ENCODE data around the gene THTPA. TPM values are rescaled to one million over a fixed set of nuclear protein-coding genes. Genes with fewer than 3 reads are reported as not detected.

The THTPA gene
- polyA plus RNA-seq, 3 donors from 2014 or later, result 17.5 to 20.6 (median 19.5) TPM

GRCh38 chr14:23571701-23572523 lies 15.8 kb downstream of the THTPA start:
- peaks cover 12 to 22% (median 21%) of the 10 kb centered on the region in 3 donors for H3K27me3 Mint-ChIP-seq (ENCODE audit: low read depth in 3 of 3)
- peaks cover 23 to 31% of the 10 kb centered on the region in 2 donors for H3K4me1 Mint-ChIP-seq
- H3K36me3 Mint-ChIP-seq, result peaks cover 0 to 4% (median 0%) of the 10 kb centered on the region in 3 donors
- H3K9me3 Mint-ChIP-seq, result no peaks in the 10 kb centered on the region
- H3K27ac Mint-ChIP-seq, result no peak overlapping the region
- no peak overlapping the region for H3K4me3 Mint-ChIP-seq
- no peak for DNase-seq

DNA sequence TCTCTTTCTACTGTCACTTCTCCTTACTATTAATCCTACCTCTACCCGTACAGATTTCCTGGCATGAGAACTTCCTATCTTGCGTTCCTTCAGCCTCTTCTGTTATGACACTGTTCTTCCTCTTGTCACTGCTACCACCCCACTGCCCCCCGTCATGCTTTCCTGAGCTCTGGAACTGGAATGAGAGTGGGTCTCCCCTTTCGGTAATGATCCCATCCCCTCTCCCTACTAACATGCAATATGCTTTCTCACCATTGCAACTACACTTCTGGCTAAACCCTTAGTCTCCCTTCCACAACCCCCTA lies 16.4 kb downstream of the THTPA start:
- Mint-ChIP-seq H3K9me3 (no peaks in the 10 kb centered on the region), H3K4me1 (peaks cover 17 to 25% of the 10 kb centered on the region in 2 donors), H3K4me3 (peak overlapping the region in 1 of 5 donors; percentile 7), H3K36me3 (peaks cover 0 to 4% (median 0%) of the 10 kb centered on the region in 3 donors), H3K27me3 (ENCODE audit: low read depth in 3 of 3) (peaks cover 9 to 22% (median 21%) of the 10 kb centered on the region in 3 donors), H3K27ac (no peak overlapping the region)
- no peak for DNase-seq

DNA sequence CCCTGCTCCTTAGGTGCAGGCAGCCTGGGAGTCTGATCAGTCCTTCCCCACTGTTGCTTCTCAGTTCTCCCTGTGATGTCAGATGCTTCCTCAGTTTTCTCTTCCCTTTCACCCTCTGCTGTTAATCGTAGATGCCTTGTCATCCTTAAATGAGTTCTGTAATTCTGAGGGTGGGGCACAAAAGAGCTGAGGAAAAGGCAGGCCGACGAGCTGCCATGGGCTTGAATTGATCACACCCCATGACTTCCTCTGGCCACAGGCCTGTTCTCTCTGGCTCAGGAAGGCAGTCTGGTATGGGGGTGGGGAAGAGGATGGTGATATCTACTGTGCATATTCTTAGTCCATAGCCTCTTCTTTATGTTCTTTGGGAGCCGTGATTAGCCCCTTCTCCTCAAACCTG lies 16.8 kb downstream of the THTPA start:
- Mint-ChIP-seq H3K27me3 (ENCODE audit: low read depth in 3 of 3) (peaks cover 7 to 21% (median 18%) of the 10 kb centered on the region in 3 donors), H3K4me3 (peak overlapping the region in 1 of 5 donors; percentile 7), H3K27ac (no peak overlapping the region), H3K36me3 (peaks cover 0 to 4% (median 0%) of the 10 kb centered on the region in 3 donors), H3K9me3 (no peaks in the 10 kb centered on the region), H3K4me1 (peaks cover 13 to 22% of the 10 kb centered on the region in 2 donors)
- no peak for DNase-seq

DNA sequence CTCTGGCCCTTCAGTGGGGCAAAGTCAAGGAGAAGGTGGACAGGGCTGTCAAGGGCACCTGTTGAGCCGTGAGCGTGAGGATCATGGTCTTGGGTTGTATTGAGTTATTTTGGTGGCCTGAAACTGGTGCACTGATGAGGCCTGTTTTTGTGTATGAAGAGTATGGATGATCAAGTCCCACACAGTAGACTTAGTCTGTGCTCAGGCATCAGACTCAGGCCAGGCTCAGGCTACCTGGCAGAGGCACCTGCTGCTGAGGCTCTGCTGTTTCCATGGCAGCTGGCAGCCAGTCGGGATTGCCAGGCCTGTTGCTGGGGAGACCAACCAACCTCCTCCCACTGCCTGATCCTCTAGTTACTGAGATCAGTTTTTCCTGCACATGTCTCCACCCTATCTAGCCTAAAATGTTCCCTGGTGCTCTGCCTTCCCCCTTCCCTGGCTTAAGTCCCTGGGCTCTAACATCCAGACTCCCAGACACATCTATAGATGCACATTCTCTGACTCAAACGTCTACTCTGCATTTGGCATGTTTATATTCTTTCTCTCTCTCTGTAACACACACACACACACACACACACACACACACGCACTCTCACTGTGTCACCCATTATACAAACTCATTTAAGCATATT lies 17.4 kb downstream of the THTPA start:
- peaks cover 7 to 15% of the 10 kb centered on the region in 2 donors for H3K4me1 Mint-ChIP-seq
- peaks cover 0 to 4% (median 0%) of the 10 kb centered on the region in 3 donors for H3K36me3 Mint-ChIP-seq
- no peak overlapping the region for H3K27ac Mint-ChIP-seq
- H3K27me3 Mint-ChIP-seq (ENCODE audit: low read depth in 3 of 3), result peaks cover 8 to 23% (median 19%) of the 10 kb centered on the region in 3 donors
- no peak overlapping the region for H3K4me3 Mint-ChIP-seq
- no peaks in the 10 kb centered on the region for H3K9me3 Mint-ChIP-seq
- DNase-seq, result no peak

GRCh38 chr14:23577004-23577681 lies 21.1 kb downstream of the THTPA start:
- Mint-ChIP-seq H3K27ac (no peak overlapping the region), H3K36me3 (peaks cover 0 to 4% (median 0%) of the 10 kb centered on the region in 3 donors), H3K9me3 (peaks cover 0 to 2% (median 0%) of the 10 kb centered on the region in 6 donors)

GRCh38 chr14:23577710-23578392 lies 21.8 kb downstream of the THTPA start:
- peaks cover 0 to 2% (median 0%) of the 10 kb centered on the region in 6 donors for H3K9me3 Mint-ChIP-seq
- peaks cover 0 to 4% (median 0%) of the 10 kb centered on the region in 3 donors for H3K36me3 Mint-ChIP-seq
- peak overlapping the region in 1 of 5 donors; percentile 3 for H3K4me3 Mint-ChIP-seq
- H3K4me1 Mint-ChIP-seq, result peaks cover 6 to 10% of the 10 kb centered on the region in 2 donors
- H3K27me3 Mint-ChIP-seq (ENCODE audit: low read depth in 3 of 3), result peaks cover 12 to 25% (median 22%) of the 10 kb centered on the region in 3 donors
- no peak overlapping the region for H3K27ac Mint-ChIP-seq
- DNase-seq, result no peak

More at GRCh38 chr14:23577004-23577681, 21.1 kb downstream of the THTPA start:
- Mint-ChIP-seq H3K4me3 (peak overlapping the region in 2 of 5 donors; percentile 51 to 64), H3K4me1 (peaks cover 6 to 10% of the 10 kb centered on the region in 2 donors), H3K27me3 (ENCODE audit: low read depth in 3 of 3) (peaks cover 12 to 27% (median 20%) of the 10 kb centered on the region in 3 donors)
- DNase-seq, result no peak

GRCh38 chr14:23578560-23579310 lies 22.7 kb downstream of the THTPA start, which contains the start of gene JPH4:
TSS of gene JPH4 (minus strand) at chr14:23578790. CDS start at chr14:23577453, 1,337 bp downstream.
- Mint-ChIP-seq H3K27ac (no peak within 1 kb of the TSS), H3K36me3 (peaks cover 0 to 2% (median 0%) of the 10 kb centered on the region in 3 donors), H3K4me1 (peaks cover 6 to 10% of the 10 kb centered on the region in 2 donors), H3K27me3 (ENCODE audit: low read depth in 3 of 3) (peaks cover 12 to 25% (median 19%) of the 10 kb centered on the region in 3 donors), H3K9me3 (peaks cover 0 to 2% (median 0%) of the 10 kb centered on the region in 6 donors), H3K4me3 (peak within 1 kb of the TSS in 1 of 5 donors; percentile 3)
- no peak for DNase-seq

GRCh38 chr14:23579311-23579630 lies 23.2 kb downstream of the THTPA start:
- peaks cover 0 to 2% (median 0%) of the 10 kb centered on the region in 6 donors for H3K9me3 Mint-ChIP-seq

DNA sequence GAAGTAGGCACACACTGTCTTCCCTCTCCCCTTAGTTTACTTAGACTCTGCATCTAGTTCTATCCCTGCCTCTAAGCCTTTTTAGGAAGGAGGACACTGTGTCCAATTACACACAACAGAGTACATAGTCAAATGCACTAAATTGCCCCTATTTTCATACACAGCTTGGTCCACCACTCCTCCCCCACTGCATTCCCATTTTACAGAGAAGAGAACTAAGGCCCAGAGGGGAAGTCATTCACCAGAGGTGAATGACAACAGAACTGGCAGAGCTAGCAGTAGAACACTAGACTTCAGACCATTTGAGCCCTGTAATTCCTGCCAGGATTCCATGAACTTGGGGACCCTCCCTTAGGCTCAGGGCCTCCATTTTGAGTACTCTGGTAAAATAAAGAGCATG lies 23.7 kb downstream of the THTPA start:
- no peak for DNase-seq
- H3K9me3 Mint-ChIP-seq, result peaks cover 0 to 2% (median 0%) of the 10 kb centered on the region in 6 donors
- H3K36me3 Mint-ChIP-seq, result no peaks in the 10 kb centered on the region
- peaks cover 6 to 10% of the 10 kb centered on the region in 2 donors for H3K4me1 Mint-ChIP-seq
- no peak overlapping the region for H3K4me3 Mint-ChIP-seq
- H3K27me3 Mint-ChIP-seq (ENCODE audit: low read depth in 3 of 3), result peaks cover 12 to 24% (median 16%) of the 10 kb centered on the region in 3 donors
- H3K27ac Mint-ChIP-seq, result no peak overlapping the region

More at GRCh38 chr14:23579311-23579630, 23.2 kb downstream of the THTPA start:
- no peaks in the 10 kb centered on the region for H3K36me3 Mint-ChIP-seq
- H3K27me3 Mint-ChIP-seq (ENCODE audit: low read depth in 3 of 3), result peaks cover 12 to 25% (median 16%) of the 10 kb centered on the region in 3 donors
- H3K4me1 Mint-ChIP-seq, result peaks cover 6 to 10% of the 10 kb centered on the region in 2 donors
- no peak for DNase-seq
- no peak overlapping the region for H3K27ac Mint-ChIP-seq
- H3K4me3 Mint-ChIP-seq, result no peak overlapping the region

DNA sequence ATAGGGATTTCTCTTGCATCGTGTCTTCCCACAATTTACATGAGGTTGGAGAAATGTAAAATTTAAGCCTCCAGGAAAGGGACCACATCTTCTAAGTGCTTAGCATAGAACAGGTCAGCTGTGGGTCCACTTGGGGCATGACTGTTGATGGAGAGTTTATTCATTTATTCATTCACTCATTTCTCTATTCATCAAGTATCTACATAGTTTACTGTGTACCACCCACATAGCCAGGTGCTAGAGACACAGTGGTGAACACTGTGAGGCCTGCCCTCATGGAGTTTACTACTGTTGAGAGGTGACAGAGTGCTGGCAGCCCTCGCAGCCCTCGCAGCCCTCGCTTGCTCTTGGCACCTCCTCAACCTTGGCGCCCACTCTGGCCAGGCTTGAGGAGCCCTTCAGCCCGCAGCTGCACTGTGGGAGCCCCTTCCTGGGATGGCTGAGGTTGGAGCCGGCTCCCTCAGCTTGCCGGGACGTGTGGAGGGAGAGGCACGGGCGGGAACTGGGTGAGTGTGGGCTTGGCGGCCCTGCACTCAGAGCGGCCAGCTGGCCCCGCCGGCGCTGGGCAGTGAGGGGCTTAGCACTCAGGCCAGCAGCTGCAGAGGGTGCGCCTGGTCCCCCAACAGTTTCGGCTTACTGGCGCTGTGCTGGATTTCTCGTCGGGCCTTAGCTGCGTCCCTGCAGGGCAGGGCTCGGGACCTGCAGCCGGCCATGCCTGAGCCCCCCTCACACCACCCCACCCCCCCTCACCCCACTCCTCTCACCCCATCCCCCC lies 24.3 kb downstream of the THTPA start:
- H3K27me3 Mint-ChIP-seq (ENCODE audit: low read depth in 3 of 3), result peaks cover 12 to 19% (median 13%) of the 10 kb centered on the region in 3 donors
- H3K27ac Mint-ChIP-seq, result no peak overlapping the region
- H3K4me3 Mint-ChIP-seq, result no peak overlapping the region
- peaks cover 0 to 2% (median 0%) of the 10 kb centered on the region in 6 donors for H3K9me3 Mint-ChIP-seq
- H3K4me1 Mint-ChIP-seq, result peaks cover 6 to 8% of the 10 kb centered on the region in 2 donors
- DNase-seq, result no peak
- H3K36me3 Mint-ChIP-seq, result no peaks in the 10 kb centered on the region

GRCh38 chr14:23580948-23581281 lies 24.8 kb downstream of the THTPA start:
- no peaks in the 10 kb centered on the region for H3K36me3 Mint-ChIP-seq
- no peak for DNase-seq
- H3K4me3 Mint-ChIP-seq, result no peak overlapping the region
- H3K4me1 Mint-ChIP-seq, result peaks cover 6 to 7% of the 10 kb centered on the region in 2 donors
- H3K27ac Mint-ChIP-seq, result no peak overlapping the region
- peaks cover 0 to 2% (median 0%) of the 10 kb centered on the region in 6 donors for H3K9me3 Mint-ChIP-seq
- peaks cover 12 to 22% (median 12%) of the 10 kb centered on the region in 3 donors for H3K27me3 Mint-ChIP-seq (ENCODE audit: low read depth in 3 of 3)

All from immature natural killer cell (primary cell).